C1 segment of cervical spinal cord (tissue), 14 donors: ENCODE measurements around the gene NADK.

Source experiments
- DNase-seq, 14 donors: peaks; one replicate each; lab custom pipeline; 2025; lab: John Stamatoyannopoulos, UW

Gene NADK

GRCh38 chr1:1786836-1787605 is 8.8 kb upstream of the NADK start:
- DNase-seq: no peak

GRCh38 chr1:1785666-1786065 is 7.4 kb upstream of the NADK start:
- DNase-seq: no peak

DNA sequence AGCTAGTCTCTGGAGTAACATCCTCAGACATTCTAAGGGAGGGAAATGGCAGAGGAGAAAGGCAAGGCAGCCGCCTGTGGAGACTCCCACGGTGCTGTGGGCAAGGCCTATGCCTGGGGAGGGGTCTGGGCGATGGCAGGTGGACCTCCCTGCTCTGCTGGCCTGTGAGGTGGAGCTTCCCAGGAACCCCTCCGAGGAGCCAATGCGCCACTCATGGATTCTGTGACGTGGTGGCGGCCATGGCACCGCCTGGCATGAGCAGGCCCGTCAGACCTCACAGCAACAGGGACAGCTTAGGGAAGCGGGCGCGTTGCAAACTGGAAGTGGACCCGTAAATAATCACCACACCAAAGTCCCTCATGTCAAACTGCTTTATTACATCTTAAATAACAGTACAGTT is 6.7 kb upstream of the NADK start:
- no peak for DNase-seq

GRCh38 chr1:1783320-1783719 is 5.0 kb upstream of the NADK start:
- DNase-seq: no peak

DNA sequence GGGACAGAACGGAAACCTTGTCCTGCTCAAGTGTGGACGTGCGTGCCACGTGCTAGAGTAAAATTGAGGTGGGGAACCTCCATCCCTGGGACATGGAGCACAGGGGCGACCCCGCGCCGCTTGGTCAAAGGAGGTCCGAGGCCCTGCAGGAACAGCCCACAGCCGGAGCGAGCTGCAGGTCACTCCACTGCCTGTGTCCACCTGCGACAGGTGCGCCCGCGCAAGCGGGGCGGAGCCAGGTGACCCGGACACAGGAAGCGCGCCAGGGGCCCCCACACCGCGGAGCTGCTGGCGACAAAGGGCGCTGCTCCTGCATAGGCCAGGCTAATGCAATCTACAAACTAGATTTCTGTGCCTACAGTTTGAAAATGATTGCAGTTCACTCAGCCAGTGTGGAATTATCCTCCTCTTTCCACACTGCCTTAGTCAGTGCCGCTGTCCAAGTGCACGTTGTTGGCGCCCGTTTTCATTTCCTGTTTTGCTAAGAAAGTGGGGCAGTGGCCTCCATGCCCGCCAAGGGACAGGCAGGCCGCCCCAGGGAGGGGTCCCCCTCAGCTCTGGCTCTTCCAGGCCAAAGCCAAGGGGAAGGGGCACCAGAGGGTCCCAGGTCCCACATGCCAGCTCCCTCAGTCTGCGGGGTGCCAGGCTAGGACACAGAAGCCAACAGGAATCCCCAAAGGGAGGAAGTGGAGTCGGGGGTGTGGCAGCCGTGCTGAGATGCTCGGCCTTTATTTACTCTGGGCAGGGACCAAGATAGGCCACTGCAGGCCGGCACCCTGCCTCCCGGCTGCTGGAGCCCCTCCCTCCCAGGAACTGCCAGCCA is 4.3 kb upstream of the NADK start:
- peak in 7 of 14 donors; percentile 20 to 46 (median 36) for DNase-seq

GRCh38 chr1:1781526-1781903 is 3.2 kb upstream of the NADK start:
- no peak for DNase-seq

DNA sequence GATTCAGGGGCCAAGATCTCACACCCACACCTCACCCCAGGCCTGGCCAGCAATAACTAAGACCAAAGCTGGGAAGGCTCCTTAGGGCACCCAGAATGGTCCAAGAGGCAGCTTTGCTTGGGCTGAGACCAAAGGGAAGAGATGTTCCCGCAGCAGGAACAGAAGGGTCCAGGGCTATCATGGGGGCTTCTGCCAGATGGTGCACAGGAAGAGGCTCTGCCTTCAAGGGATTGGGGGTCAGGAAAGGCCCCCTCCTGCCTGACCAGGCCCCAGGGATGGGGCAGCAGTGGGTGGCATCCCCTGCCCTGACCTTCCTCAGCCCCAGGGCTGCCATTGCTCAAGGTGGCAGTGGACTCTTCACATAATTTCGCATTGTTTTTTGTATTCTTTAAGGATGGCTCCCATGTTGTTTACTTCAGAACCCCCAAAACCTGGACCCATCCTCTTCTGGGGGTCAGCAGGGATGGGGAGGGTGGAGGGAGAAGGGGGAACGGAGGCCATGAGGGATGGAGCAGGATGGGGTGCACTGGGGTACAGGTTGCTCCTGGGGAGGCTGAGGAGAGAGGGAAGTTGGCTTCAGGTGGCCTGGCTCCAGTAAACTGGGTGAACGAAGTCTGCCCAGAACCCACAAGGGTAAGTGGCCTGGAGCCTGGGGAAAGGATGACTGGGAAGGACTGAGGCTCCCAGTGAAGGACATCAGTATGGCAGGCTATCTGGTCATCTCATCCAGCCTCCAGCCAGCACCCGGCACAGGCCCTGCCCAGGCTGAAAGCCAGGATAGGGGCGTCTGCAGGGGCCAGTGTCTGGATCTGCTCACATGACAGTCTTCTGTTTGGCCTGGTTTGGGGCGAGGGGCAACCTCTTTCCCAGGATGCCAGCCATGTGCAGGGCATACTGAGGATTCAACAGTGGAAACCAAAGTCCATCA is 2.6 kb upstream of the NADK start:
- no peak for DNase-seq

GRCh38 chr1:1779691-1780597 is 1.7 kb upstream of the NADK start:
- DNase-seq: peak in 7 of 14 donors; percentile 32 to 56 (median 42)

DNA sequence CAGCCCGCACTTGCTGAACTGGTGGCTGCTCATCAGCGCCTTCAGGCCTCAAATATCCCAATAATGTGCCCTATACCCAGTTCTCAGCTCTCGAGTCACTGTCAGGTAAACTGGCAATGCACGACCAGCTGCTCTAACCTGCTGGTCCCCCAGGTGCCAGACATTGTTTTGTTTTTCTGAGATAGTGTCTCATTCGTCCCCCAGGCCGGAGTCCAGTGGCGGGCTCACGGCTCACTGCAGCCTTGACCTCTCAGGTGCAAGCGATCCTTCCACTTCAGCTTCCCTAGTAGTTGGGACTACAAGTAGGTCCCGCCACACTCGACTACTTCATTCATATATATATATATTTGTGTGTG is 1.0 kb upstream of the NADK start:
- no peak for DNase-seq

DNA sequence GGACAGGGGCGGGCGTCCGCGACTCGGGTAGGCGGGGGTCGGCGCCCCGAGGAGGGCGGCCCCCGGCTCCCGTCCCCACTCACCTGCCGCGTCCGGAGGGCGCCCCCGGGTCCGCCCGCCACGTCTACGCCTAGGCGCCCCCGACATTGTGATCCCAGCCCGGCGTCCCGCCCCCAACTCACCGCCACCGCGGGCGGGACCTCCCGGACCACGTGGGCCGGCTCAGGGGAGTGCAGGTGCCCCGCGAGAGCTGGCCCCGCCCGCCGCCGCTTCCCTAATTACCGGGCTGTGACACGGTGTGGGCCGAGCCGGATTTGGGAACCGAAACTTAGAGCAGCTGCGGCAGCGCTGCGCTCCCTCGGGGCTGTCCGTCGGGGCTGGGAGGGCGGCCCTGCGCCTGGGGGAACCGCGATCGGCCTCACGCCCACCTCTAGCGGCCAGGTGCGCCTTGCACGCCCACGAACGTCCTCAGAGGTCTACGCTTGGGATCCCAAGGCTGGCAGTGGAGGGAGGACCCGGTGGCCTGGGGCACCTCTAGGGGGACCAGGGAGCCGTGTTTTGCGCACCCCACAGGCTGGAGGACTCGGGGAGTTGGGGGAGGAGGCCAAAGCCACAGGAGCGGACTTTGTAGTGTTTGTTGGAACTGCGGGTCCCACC is 521 bp upstream of the NADK start:
- DNase-seq: peak in 9 of 14 donors; percentile 22 to 56 (median 35)

GRCh38 chr1:1777583-1777899 is 729 bp downstream of the NADK start:
- no peak for DNase-seq

DNA sequence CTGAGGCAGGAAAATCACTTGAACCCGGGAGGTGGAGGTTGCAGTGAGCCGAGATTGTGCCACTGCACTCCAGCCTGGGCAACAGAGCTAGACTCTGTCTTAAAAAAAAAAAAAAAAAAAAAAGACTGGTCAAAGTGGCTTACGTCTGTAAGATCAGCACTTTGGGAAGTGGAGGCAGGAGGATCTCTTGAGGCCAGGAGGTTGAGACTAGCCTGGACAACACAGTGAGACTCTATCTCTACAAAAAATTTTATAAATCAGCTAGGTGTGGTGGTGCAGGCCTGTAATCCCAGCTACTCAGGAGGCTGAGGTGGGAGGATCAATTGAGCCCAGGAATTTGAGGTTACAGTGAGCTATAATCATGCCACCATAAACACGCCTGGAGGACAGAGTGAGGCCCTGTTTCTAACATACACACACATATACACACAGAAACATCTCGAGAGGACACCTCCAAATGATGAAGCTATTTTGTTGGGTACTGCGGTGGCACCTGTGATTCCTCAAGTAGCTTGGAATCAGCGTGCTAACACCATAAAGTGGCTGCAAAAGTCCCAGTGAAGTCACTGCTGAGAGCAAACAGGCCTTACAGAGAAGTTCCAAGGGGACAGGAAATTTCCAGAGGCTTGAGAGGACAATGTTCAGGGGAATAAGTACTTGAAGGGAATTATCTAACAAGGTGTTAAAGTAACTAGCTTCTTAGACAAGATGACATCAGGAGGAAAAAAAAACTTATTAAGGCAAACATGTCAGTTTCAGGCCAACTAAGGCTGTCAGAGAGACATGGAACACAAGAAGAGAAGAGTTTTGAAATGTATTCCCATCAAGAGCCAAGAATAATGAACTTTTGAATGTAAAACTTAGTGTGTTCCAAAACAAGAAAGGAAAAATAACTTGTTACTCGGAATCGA is 1.3 kb downstream of the NADK start:
- no peak for DNase-seq

DNA sequence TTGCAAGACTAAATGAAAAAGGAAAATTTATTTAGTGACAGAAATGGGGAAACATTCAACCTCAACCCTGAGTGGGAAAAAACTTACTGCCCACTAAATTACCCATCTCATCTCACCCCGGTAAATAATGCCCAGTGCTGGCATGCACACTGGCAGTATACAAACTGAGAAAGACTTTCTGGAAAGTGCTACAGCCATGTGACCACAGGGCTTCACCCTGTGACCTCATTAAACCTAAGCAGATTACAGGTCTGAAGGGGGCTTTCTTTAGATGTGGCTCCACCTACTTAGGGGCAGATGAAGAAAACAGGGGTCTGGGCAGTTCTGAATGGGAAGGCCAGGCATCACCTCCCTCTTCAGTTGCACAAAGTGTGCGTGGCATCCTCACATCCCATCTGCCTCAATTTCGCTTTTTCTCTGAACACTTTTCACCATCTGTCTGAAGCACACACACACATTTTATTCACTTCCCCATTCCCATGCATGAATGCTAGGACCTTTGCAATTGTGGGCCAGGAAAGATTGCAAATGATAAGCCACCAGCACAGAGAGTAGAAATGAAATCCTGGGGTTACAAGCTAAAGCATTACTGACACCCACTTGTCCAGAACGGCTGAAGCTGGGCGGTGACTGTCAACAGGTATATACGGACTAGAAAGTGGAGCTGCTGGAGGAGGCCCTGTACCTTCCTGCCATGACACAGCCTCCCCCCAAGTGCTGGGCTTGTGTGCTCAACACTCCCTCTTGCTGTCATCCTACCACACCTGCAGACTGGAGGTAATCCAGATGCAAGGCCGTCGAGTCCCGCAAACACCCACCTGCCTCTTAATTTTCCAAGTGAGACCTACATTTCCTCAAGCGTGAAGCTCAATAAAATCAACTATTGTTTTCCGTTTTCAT is 2.7 kb downstream of the NADK start:
- no peak for DNase-seq

GRCh38 chr1:1773874-1774273 is 4.4 kb downstream of the NADK start:
- DNase-seq: no peak

DNA sequence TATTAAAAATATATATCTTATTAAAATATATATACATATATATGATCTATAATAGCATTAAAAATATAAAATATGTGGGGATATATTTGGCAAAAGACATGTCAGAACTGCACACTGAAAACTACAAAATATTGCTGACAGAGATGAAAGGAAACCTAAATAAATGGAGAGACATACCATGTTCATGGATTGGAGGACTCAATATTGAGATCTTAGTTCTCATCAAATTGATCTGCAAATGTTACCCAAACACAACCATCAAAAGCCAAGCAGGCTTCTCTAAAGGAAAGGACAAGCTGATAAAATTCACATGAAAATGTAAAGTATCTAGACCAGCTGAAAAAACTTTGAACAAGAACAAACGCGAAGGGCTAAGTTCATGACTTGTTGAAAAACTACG is 7.2 kb downstream of the NADK start:
- no peak for DNase-seq

GRCh38 chr1:1770102-1770501 is 8.2 kb downstream of the NADK start:
- DNase-seq: no peak

- no peak for DNase-seq
Measured at GRCh38 chr1:1768249-1768992, 9.8 kb downstream of the NADK start.
